Sigmoid colon (tissue), 4 donors: ENCODE measurements around the gene ANO4.

Experiments
- EP300 ChIP-seq, 4 donors: sonication (generic); formaldehyde crosslinking; IDR thresholded peaks; one replicate each; pipeline ENCODE4 v1.6.1; 2017; ENCODE audit warnings: antibody characterized with exemption in 4 of 4
- POLR2A ChIP-seq, 2 donors: fragments of 450-650 bp; IDR thresholded peaks; one replicate each; pipeline ENCODE4 v1.6.1; 2016; ENCODE audit warnings: antibody characterized with exemption in 2 of 2, mild to moderate bottlenecking in 2 of 2, moderate library complexity in 2 of 2
- TF ChIP-seq, protein P1 (sequence below), 4 experiments: fragments of 450-650 bp in 3 of 4; fragments of 200-600 bp in 1 of 4; IDR thresholded peaks; one replicate each; pipeline ENCODE4 v1.5.1; 2016 to 2019; ENCODE audit warnings: antibody characterized with exemption in 4 of 4, mild to moderate bottlenecking in 3 of 4, moderate library complexity in 2 of 4

DNA sequence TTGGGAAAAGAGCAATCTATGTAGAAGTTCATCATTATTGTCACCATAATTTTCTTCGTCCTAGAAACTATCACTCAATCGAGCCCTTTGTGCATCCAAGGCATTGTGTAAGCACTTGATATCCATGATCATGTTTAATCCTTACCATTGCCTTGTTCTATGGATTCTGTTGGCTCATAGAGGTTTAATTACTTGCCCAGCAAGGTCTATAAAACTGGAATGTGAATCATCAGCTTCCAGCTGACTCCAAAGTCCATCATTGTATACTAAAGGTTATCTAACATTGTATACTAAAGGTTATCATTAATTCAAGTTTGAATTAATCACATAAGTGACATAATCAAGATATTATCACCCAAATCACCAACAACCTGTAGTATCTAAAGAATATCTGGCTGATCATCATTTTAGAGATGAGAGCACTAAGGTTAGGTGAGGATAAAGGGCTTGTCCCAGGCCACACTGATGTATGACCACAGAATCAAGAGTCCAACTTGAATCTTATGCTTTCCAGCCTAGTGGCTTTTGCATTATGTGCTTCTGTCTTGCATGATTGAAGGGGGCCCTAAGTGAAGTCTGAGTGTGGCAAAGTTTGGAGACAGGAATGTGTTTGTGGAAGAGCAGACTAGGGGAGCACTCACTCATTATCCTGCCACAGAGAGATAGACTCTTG, 188.1 kb downstream of the ANO4 start:
- TF ChIP-seq, protein P1, sequence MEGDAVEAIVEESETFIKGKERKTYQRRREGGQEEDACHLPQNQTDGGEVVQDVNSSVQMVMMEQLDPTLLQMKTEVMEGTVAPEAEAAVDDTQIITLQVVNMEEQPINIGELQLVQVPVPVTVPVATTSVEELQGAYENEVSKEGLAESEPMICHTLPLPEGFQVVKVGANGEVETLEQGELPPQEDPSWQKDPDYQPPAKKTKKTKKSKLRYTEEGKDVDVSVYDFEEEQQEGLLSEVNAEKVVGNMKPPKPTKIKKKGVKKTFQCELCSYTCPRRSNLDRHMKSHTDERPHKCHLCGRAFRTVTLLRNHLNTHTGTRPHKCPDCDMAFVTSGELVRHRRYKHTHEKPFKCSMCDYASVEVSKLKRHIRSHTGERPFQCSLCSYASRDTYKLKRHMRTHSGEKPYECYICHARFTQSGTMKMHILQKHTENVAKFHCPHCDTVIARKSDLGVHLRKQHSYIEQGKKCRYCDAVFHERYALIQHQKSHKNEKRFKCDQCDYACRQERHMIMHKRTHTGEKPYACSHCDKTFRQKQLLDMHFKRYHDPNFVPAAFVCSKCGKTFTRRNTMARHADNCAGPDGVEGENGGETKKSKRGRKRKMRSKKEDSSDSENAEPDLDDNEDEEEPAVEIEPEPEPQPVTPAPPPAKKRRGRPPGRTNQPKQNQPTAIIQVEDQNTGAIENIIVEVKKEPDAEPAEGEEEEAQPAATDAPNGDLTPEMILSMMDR (IDR thresholded peaks at IDR 0.05), result no peak
- TF ChIP-seq POLR2A (IDR thresholded peaks at IDR 0.05) (no peak), EP300 (IDR thresholded peaks at IDR 0.05) (no peak)
